Keratinocyte (primary cell): ENCODE data around the gene LSM4. TPM values are rescaled to one million over a fixed set of nuclear protein-coding genes. Genes with fewer than 3 reads are reported as not detected.

Experiments
- DNase-seq: peaks from one replicate; pipeline ENCODE4 v3.0.0-alpha.2; 2011; ENCODE audit warnings: low read depth, missing footprints, low spot score
- FAIRE-seq: peaks from 2 replicates; lab custom pipeline; 2011; peaks lifted over from hg19 to GRCh38; lab: Jason Lieb, UNC
- H2AFZ ChIP-seq: 2 replicates; pipeline ENCODE4 v1.6.0; 2012; ENCODE audit warnings: low read length, control low read depth, inconsistent platforms; ENCODE audit not compliant: control insufficient read depth
- H3K27ac ChIP-seq: 2 replicates; pipeline ENCODE4 v1.5.1; 2011; ENCODE audit warnings: low read length; ENCODE audit not compliant: control insufficient read depth, insufficient read depth
- H3K27me3 ChIP-seq: 3 replicates; pipeline ENCODE4 v1.6.0; 2011; ENCODE audit warnings: low read length; ENCODE audit not compliant: control insufficient read depth, insufficient read depth; ENCODE audit errors: extremely low read depth
- H3K36me3 ChIP-seq, 2 experiments: 2 replicates in 1 of 2; 3 replicates in 1 of 2; pipeline ENCODE4 v1.5.1; 2011; ENCODE audit warnings: low read length in 2 of 2, mild to moderate bottlenecking in 1 of 2; ENCODE audit not compliant: control insufficient read depth in 2 of 2, insufficient read depth in 2 of 2; ENCODE audit errors: extremely low read depth in 1 of 2
- H3K4me1 ChIP-seq: 3 replicates; pipeline ENCODE4 v1.5.1; 2011; ENCODE audit warnings: low read length; ENCODE audit not compliant: control insufficient read depth, insufficient read depth; ENCODE audit errors: extremely low read depth
- H3K4me2 ChIP-seq: 3 replicates; pipeline ENCODE4 v1.6.0; 2011; ENCODE audit warnings: low read depth, low read length; ENCODE audit not compliant: control insufficient read depth, insufficient read depth; ENCODE audit errors: extremely low read depth
- H3K4me3 ChIP-seq, 3 experiments: fragments of 200-600 bp in 1 of 3; sonication (generic) in 1 of 3; 2 replicates in 2 of 3; 3 replicates in 1 of 3; pipeline ENCODE4 v1.5.1; 2011 to 2016; ENCODE audit warnings: low read length in 3 of 3, mild to moderate bottlenecking in 3 of 3, control low read depth in 2 of 3, inconsistent platforms in 1 of 3, low read depth in 1 of 3, mixed read lengths in 1 of 3, mixed run types in 1 of 3, moderate library complexity in 1 of 3; ENCODE audit not compliant: control insufficient read depth in 2 of 3, insufficient read depth in 2 of 3; ENCODE audit errors: extremely low read depth in 1 of 3
- H3K79me2 ChIP-seq: 2 replicates; pipeline ENCODE4 v1.6.0; 2012; ENCODE audit warnings: low read length; ENCODE audit not compliant: control insufficient read depth, insufficient read depth
- H3K9ac ChIP-seq: 3 replicates; pipeline ENCODE4 v1.6.0; 2011; ENCODE audit warnings: low read length; ENCODE audit not compliant: control insufficient read depth, insufficient read depth; ENCODE audit errors: extremely low read depth
- H3K9me1 ChIP-seq: 3 replicates; pipeline ENCODE4 v1.6.0; 2011; ENCODE audit warnings: low read length; ENCODE audit not compliant: control insufficient read depth, insufficient read depth; ENCODE audit errors: extremely low read depth
- H3K9me3 ChIP-seq: 2 replicates; pipeline ENCODE4 v1.5.1; 2012; ENCODE audit warnings: low read depth, low read length; ENCODE audit not compliant: control insufficient read depth
- H4K20me1 ChIP-seq: 3 replicates; pipeline ENCODE4 v1.6.0; 2011; ENCODE audit warnings: low read length; ENCODE audit not compliant: control insufficient read depth, insufficient read depth; ENCODE audit errors: extremely low read depth
- EZH2 ChIP-seq: IDR thresholded peaks from one replicate; pipeline ENCODE4 v1.6.1; 2012; ENCODE audit warnings: inconsistent platforms, mild to moderate bottlenecking, low read length, moderate library complexity
- dilution Hi-C: fragments of 300-500 bp; cut with MboI; formaldehyde crosslinking; loops from one replicate; pipeline ENCODE4 v1.7.0; 2020; ENCODE audit warnings: low sequenced_read_pairs; ENCODE audit not compliant: extremely low pct_ligation_motif_present
- polyA plus RNA-seq, 5 experiments: library from polyadenylated mRNA; depleted of rRNA in 3 of 5; stranded (reverse) in 3 of 5; stranded (forward) in 1 of 5; unstranded in 1 of 5; fragments of >200 nt; gene quantifications; 1 replicate in 1 of 5; 2 replicates in 3 of 5; 3 replicates in 1 of 5; pipeline versions ENCODE4 v1.2.1 to v1.2.3, GENCODE V29; 2011 to 2012; ENCODE audit warnings: missing spikeins in 2 of 5, low read depth in 1 of 5, low replicate concordance in 1 of 5
- TF ChIP-seq, protein P1 (sequence below), 3 experiments: IDR thresholded peaks in 1 of 3; conservative IDR thresholded peaks in 1 of 3; optimal IDR thresholded peaks in 1 of 3; 2 replicates in 2 of 3; 3 replicates in 1 of 3; pipeline versions ENCODE3 to v1.5.1; 2011; ENCODE audit warnings: low read length in 3 of 3, mild to moderate bottlenecking in 3 of 3, moderate library complexity in 2 of 3, control low read depth in 1 of 3, inconsistent platforms in 1 of 3; ENCODE audit not compliant: insufficient read depth in 2 of 3; ENCODE audit errors: extremely low read depth in 1 of 3

LSM4 gene
- polyA plus RNA-seq, 1 donor (not counting 4 experiments of a cell fraction or from before 2014, with no cell fraction given) = 162 TPM

GRCh38 chr19:18287836-18288772 is 34.8 kb downstream of the LSM4 start:
- Histone ChIP-seq H3K9me3 (no peaks in the 10 kb centered on the region), H3K36me3 (no peaks in the 10 kb centered on the region), H3K4me2 (no peak overlapping the region), H3K27me3 (no peaks in the 10 kb centered on the region), H3K4me1 (peaks cover 13% of the 10 kb centered on the region), H3K4me3 (no peak overlapping the region), H3K9ac (no peak overlapping the region), H2AFZ (no peak overlapping the region), H3K79me2 (no peaks in the 10 kb centered on the region), H3K27ac (no peak overlapping the region), H3K9me1 (no peaks in the 10 kb centered on the region), H4K20me1 (no peaks in the 10 kb centered on the region)
- dilution Hi-C loops = no loop called here
- DNase-seq (no peak), FAIRE-seq (no peak)
- TF ChIP-seq EZH2 = no peak
- TF ChIP-seq, protein P1, sequence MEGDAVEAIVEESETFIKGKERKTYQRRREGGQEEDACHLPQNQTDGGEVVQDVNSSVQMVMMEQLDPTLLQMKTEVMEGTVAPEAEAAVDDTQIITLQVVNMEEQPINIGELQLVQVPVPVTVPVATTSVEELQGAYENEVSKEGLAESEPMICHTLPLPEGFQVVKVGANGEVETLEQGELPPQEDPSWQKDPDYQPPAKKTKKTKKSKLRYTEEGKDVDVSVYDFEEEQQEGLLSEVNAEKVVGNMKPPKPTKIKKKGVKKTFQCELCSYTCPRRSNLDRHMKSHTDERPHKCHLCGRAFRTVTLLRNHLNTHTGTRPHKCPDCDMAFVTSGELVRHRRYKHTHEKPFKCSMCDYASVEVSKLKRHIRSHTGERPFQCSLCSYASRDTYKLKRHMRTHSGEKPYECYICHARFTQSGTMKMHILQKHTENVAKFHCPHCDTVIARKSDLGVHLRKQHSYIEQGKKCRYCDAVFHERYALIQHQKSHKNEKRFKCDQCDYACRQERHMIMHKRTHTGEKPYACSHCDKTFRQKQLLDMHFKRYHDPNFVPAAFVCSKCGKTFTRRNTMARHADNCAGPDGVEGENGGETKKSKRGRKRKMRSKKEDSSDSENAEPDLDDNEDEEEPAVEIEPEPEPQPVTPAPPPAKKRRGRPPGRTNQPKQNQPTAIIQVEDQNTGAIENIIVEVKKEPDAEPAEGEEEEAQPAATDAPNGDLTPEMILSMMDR (optimal IDR thresholded peaks at IDR 0.05 in 1 of 3, IDR thresholded peaks at IDR 0.05 in 1 of 3, conservative IDR thresholded peaks at IDR 0.05 in 1 of 3; ENCODE audit: extremely low read depth in 1 of 3, insufficient read depth in 2 of 3, low read length in 3 of 3) = no peak

GRCh38 chr19:18286973-18287635 is 35.8 kb downstream of the LSM4 start:
- Histone ChIP-seq H3K4me2 (no peak overlapping the region), H3K9ac (no peak overlapping the region), H3K27me3 (no peaks in the 10 kb centered on the region), H2AFZ (peak overlapping the region; percentile 38), H3K4me1 (peaks cover 13% of the 10 kb centered on the region), H3K27ac (no peak overlapping the region), H3K4me3 (no peak overlapping the region), H4K20me1 (no peaks in the 10 kb centered on the region), H3K9me1 (peaks cover 2% of the 10 kb centered on the region), H3K79me2 (no peaks in the 10 kb centered on the region), H3K36me3 (no peaks in the 10 kb centered on the region), H3K9me3 (no peaks in the 10 kb centered on the region)
- dilution Hi-C loops = no loop called here
- no peak for DNase-seq
- FAIRE-seq = no peak
- TF ChIP-seq, protein P1 (optimal IDR thresholded peaks at IDR 0.05 in 1 of 3, IDR thresholded peaks at IDR 0.05 in 1 of 3, conservative IDR thresholded peaks at IDR 0.05 in 1 of 3; ENCODE audit: extremely low read depth in 1 of 3, insufficient read depth in 2 of 3, low read length in 3 of 3) = no peak
- TF ChIP-seq EZH2 = no peak
